IMR-90 (cell line): ENCODE results near the gene TMPRSS9. TPM values are rescaled to one million over a fixed set of nuclear protein-coding genes. Genes with fewer than 3 reads are reported as not detected.
A peak's percentile ranks its signal among the peaks of the same experiment; 100 is the strongest.

ENCODE experiments used
- ATAC-seq: fragments of 200-7000 bp; cut with Tn5 transposase; 2 replicates; pipeline ENCODE4 v1.9.1; 2020; ENCODE audit warnings: low read depth, mild to moderate bottlenecking, moderate library complexity
- BruUV-seq: library from RNA; stranded (reverse); fragments of 400-500 nt; replicated peaks from 2 replicates; lab custom pipeline; 2021; lab: Mats Ljungman, UMichigan
- CTCF ChIA-PET: fragments of 300-600 bp; formaldehyde crosslinking; extraction: SDS; loops from one replicate; lab custom pipeline; 2021; ENCODE audit warnings: antibody characterized with exemption; lab: Yijun Ruan, JAX
- POLR2A ChIA-PET: fragments of 300-600 bp; sonication (Branson Sonifier 250); formaldehyde crosslinking; loops from one replicate; lab custom pipeline; 2022; ENCODE audit warnings: antibody characterized with exemption; ENCODE audit not compliant: unreplicated experiment; lab: Charles Lee
- DNase-seq: peaks from one replicate; pipeline ENCODE4 v3.0.0; 2013
- H2AFZ ChIP-seq: replicated peaks from 2 replicates; pipeline ENCODE3; 2013; ENCODE audit warnings: low read length, mild to moderate bottlenecking; ENCODE audit not compliant: poor library complexity
- H2AK5ac ChIP-seq: 2 replicates; pipeline ENCODE4 v1.6.1; 2013; ENCODE audit warnings: low read depth, low read length, inconsistent platforms
- H2AK9ac ChIP-seq: replicated peaks from 2 replicates; pipeline ENCODE3; 2013; ENCODE audit warnings: mild to moderate bottlenecking, low read depth, low read length, moderate library complexity; ENCODE audit not compliant: poor library complexity
- H2BK120ac ChIP-seq: 2 replicates; pipeline ENCODE4 v1.6.1; 2013; ENCODE audit warnings: low read depth, low read length, inconsistent platforms
- H2BK15ac ChIP-seq: 3 replicates; pipeline ENCODE4 v1.6.1; 2013; ENCODE audit warnings: low read depth, low read length, inconsistent platforms
- H2BK20ac ChIP-seq: 2 replicates; pipeline ENCODE4 v1.6.1; 2013; ENCODE audit warnings: low read depth, mild to moderate bottlenecking, inconsistent platforms, low read length, moderate library complexity
- H2BK5ac ChIP-seq: 2 replicates; pipeline ENCODE4 v1.6.1; 2013; ENCODE audit warnings: mild to moderate bottlenecking, low read depth, low read length, inconsistent platforms; ENCODE audit not compliant: poor library complexity, severe bottlenecking
- H3K14ac ChIP-seq: replicated peaks from 2 replicates; pipeline ENCODE4 v1.6.1; 2013; ENCODE audit warnings: low read depth, low read length, inconsistent platforms
- H3K18ac ChIP-seq: 2 replicates; pipeline ENCODE4 v1.6.1; 2013; ENCODE audit warnings: low read depth, low read length, control low read depth
- H3K23ac ChIP-seq: 2 replicates; pipeline ENCODE4 v1.6.1; 2013; ENCODE audit warnings: low read depth, low read length, inconsistent platforms
- H3K27ac ChIP-seq: 2 replicates; pipeline ENCODE4 v1.5.1; 2013; ENCODE audit warnings: mild to moderate bottlenecking, control low read depth, low read length; ENCODE audit not compliant: insufficient read depth
- H3K27me3 ChIP-seq: 2 replicates; pipeline ENCODE4 v1.6.1; 2013; ENCODE audit warnings: low read length; ENCODE audit not compliant: control insufficient read depth, insufficient read depth
- H3K36me3 ChIP-seq: 2 replicates; pipeline ENCODE4 v1.6.1; 2013; ENCODE audit warnings: low read length, mixed read lengths; ENCODE audit not compliant: control insufficient read depth, insufficient read depth
- H3K4ac ChIP-seq: 2 replicates; pipeline ENCODE4 v1.6.1; 2013; ENCODE audit warnings: low read depth, low read length, inconsistent platforms
- H3K4me1 ChIP-seq: 2 replicates; pipeline ENCODE4 v1.6.1; 2013; ENCODE audit warnings: low read length, mixed read lengths; ENCODE audit not compliant: control insufficient read depth, insufficient read depth
- H3K4me2 ChIP-seq: 2 replicates; pipeline ENCODE4 v1.6.1; 2013; ENCODE audit warnings: low read depth, mild to moderate bottlenecking, control low read depth, low read length, moderate library complexity
- H3K4me3 ChIP-seq: 2 replicates; pipeline ENCODE4 v1.5.1; 2013; ENCODE audit warnings: low read depth, mild to moderate bottlenecking, control low read depth, low read length, moderate library complexity; ENCODE audit not compliant: insufficient read depth
- H3K56ac ChIP-seq: 2 replicates; pipeline ENCODE4 v1.6.1; 2013; ENCODE audit warnings: low read length, inconsistent platforms; ENCODE audit not compliant: insufficient read depth; ENCODE audit errors: extremely low read depth
- H3K79me1 ChIP-seq, 2 experiments: 2 replicates each; pipeline ENCODE4 v1.6.1; 2013; ENCODE audit warnings: low read length in 2 of 2, inconsistent platforms in 1 of 2, low read depth in 1 of 2
- H3K9ac ChIP-seq: 2 replicates; pipeline ENCODE4 v1.6.1; 2013; ENCODE audit warnings: low read depth, low read length, control low read depth
- H3K9me1 ChIP-seq: 2 replicates; pipeline ENCODE4 v1.6.1; 2013; ENCODE audit warnings: low read length, inconsistent platforms; ENCODE audit not compliant: insufficient read depth
- H3K9me3 ChIP-seq: 2 replicates; pipeline ENCODE4 v1.6.1; 2013; ENCODE audit warnings: low read length; ENCODE audit not compliant: control insufficient read depth, insufficient read depth
- H4K20me1 ChIP-seq: 2 replicates; pipeline ENCODE4 v1.6.1; 2013; ENCODE audit warnings: low read length, inconsistent platforms; ENCODE audit not compliant: insufficient read depth
- H4K5ac ChIP-seq: 2 replicates; pipeline ENCODE4 v1.6.1; 2013; ENCODE audit warnings: mild to moderate bottlenecking, low read depth, low read length, control low read depth
- H4K8ac ChIP-seq, 2 experiments: 2 replicates each; pipeline ENCODE4 v1.6.1; 2013; ENCODE audit warnings: low read depth in 2 of 2, low read length in 2 of 2, control low read depth in 1 of 2, inconsistent platforms in 1 of 2
- H4K91ac ChIP-seq: 2 replicates; pipeline ENCODE4 v1.6.1; 2013; ENCODE audit warnings: low read depth, low read length, inconsistent platforms; ENCODE audit not compliant: insufficient read depth
- BHLHE40 ChIP-seq: fragments of 150-350 bp; IDR thresholded peaks from 2 replicates; pipeline ENCODE4 v1.6.1; 2016; ENCODE audit warnings: mild to moderate bottlenecking, low read depth, low read length
- CEBPB ChIP-seq: IDR thresholded peaks from 2 replicates; pipeline ENCODE4 v1.6.1; 2012; ENCODE audit warnings: low read depth, low read length, improper control_type of control experiment
- MAFK ChIP-seq: IDR thresholded peaks from 2 replicates; pipeline ENCODE4 v1.6.1; 2012; ENCODE audit warnings: low read depth, low read length, improper control_type of control experiment
- RAD21 ChIP-seq: IDR thresholded peaks from 2 replicates; pipeline ENCODE4 v1.6.1; 2012; ENCODE audit warnings: low read length, improper control_type of control experiment
- RFX5 ChIP-seq: IDR thresholded peaks from 2 replicates; pipeline ENCODE4 v1.8.0; 2012; ENCODE audit warnings: low read depth, mild to moderate bottlenecking, low read length, moderate library complexity
- SMC3 ChIP-seq: fragments of 150-350 bp; IDR thresholded peaks from 2 replicates; pipeline ENCODE4 v1.6.1; 2016; ENCODE audit warnings: low read depth, mild to moderate bottlenecking, antibody characterized with exemption, low read length, moderate library complexity
- WGBS, 2 experiments: methylation state at CpG; one replicate each; pipeline versions ENCODE4 v1.1.5 to v1.1.7; 2013; ENCODE audit warnings: missing lambda C conversion rate in 2 of 2; ENCODE audit not compliant: insufficient read length in 1 of 2; ENCODE audit errors: extremely low coverage in 2 of 2; 5-methylcytosine and 5-hydroxymethylcytosine counted together
- dilution Hi-C: fragments of 300-500 bp; cut with HindIII; formaldehyde crosslinking; loops from one replicate; pipeline ENCODE4 v1.14.3; 2018; ENCODE audit warnings: low sequenced_read_pairs; ENCODE audit not compliant: unreplicated experiment
- in situ Hi-C: fragments of 300-500 bp; cut with MboI; formaldehyde crosslinking; loops from 3 replicates; pipeline ENCODE4 v1.14.3; 2019; ENCODE audit warnings: low sequenced_read_pairs, inconsistent platforms, mixed read lengths
- intact Hi-C: fragments of 100-400 bp; cut with micrococcal nuclease; formaldehyde crosslinking; loops from 2 replicates; pipeline ENCODE4 v1.10.0; 2022
- polyA plus RNA-seq, 3 experiments: library from polyadenylated mRNA; depleted of rRNA; stranded (reverse); fragments of >200 nt; gene quantifications; 2 replicates each; pipeline ENCODE4 v1.2.3, GENCODE V29; 2012; ENCODE audit warnings: low replicate concordance in 1 of 3
- total RNA-seq: library from RNA; depleted of rRNA; stranded (reverse); fragments of >200 nt; gene quantifications from 2 replicates; pipeline ENCODE4 v1.2.3, GENCODE V29; 2012
- TF ChIP-seq, protein P1 (sequence below): fragments of 150-350 bp; IDR thresholded peaks from 2 replicates; pipeline ENCODE4 v1.6.1; 2017; ENCODE audit warnings: mild to moderate bottlenecking, antibody characterized with exemption, low read length, low read depth
- TF ChIP-seq, protein P2 (sequence below): fragments of 150-350 bp; IDR thresholded peaks from 2 replicates; pipeline ENCODE4 v1.6.1; 2016; ENCODE audit warnings: low read depth, mild to moderate bottlenecking, low read length, moderate library complexity, borderline replicate concordance
- TF ChIP-seq, protein P3 (sequence below): conservative IDR thresholded peaks from 2 replicates; pipeline ENCODE4 v1.5.1; 2012; ENCODE audit warnings: mild to moderate bottlenecking, low read depth, low read length, improper control_type of control experiment

Gene TMPRSS9
- total and polyA plus RNA-seq, 2 of the 4 experiments (the other 2 are of a cell fraction) = not detected

DNA sequence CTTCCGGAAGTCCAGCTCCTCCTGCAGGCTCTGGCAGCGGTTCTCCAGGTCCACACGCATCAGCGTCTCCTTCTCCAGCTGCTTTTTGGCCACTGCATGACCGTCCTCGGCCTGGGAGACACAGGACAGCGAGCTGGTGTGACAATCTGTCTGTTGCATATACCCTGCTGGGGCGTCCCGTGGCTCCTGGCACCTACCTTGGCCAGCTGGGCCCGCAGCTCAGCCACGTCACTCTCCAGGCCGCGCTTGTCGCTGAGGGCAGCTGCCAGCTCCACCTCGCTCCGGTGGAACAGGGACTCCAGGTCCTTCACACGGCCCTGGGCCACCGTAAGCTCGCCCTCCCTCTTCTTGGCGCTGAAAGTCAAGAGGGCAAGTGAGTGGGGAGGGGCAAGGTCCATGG lies 78.1 kb downstream of the TMPRSS9 start:
- intact Hi-C loops = no loop called here
- dilution Hi-C loops = no loop called here
- no peak overlapping the region for H2AFZ ChIP-seq
- H3K18ac ChIP-seq = no peak overlapping the region
- peaks cover 25% of the 10 kb centered on the region; the same call in 1 of the 2 replicates for H4K20me1 ChIP-seq
- no peak overlapping the region for H3K4ac ChIP-seq
- H3K27ac ChIP-seq = no peak overlapping the region
- H2BK120ac ChIP-seq = no peak overlapping the region
- no peaks in the 10 kb centered on the region; the same call in 1 of the 2 replicates for H3K9me1 ChIP-seq
- H3K4me1 ChIP-seq = no peaks in the 10 kb centered on the region
- H2AK5ac ChIP-seq = no peak overlapping the region
- no peak overlapping the region for H3K9ac ChIP-seq
- H3K23ac ChIP-seq = no peak overlapping the region
- H3K79me1 ChIP-seq = peaks cover 20 to 50% of the 10 kb centered on the region in 2 experiments
- no peak overlapping the region for H3K14ac ChIP-seq
- no peak overlapping the region for H2BK5ac ChIP-seq
- TF ChIP-seq, protein P1, sequence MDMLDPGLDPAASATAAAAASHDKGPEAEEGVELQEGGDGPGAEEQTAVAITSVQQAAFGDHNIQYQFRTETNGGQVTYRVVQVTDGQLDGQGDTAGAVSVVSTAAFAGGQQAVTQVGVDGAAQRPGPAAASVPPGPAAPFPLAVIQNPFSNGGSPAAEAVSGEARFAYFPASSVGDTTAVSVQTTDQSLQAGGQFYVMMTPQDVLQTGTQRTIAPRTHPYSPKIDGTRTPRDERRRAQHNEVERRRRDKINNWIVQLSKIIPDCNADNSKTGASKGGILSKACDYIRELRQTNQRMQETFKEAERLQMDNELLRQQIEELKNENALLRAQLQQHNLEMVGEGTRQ = no peak
- TF ChIP-seq MAFK = no peak
- TF ChIP-seq RFX5 = no peak
- TF ChIP-seq BHLHE40 = no peak
- TF ChIP-seq CEBPB = no peak
- TF ChIP-seq, protein P2, sequence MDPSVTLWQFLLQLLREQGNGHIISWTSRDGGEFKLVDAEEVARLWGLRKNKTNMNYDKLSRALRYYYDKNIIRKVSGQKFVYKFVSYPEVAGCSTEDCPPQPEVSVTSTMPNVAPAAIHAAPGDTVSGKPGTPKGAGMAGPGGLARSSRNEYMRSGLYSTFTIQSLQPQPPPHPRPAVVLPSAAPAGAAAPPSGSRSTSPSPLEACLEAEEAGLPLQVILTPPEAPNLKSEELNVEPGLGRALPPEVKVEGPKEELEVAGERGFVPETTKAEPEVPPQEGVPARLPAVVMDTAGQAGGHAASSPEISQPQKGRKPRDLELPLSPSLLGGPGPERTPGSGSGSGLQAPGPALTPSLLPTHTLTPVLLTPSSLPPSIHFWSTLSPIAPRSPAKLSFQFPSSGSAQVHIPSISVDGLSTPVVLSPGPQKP = no peak
- TF ChIP-seq, protein P3, sequence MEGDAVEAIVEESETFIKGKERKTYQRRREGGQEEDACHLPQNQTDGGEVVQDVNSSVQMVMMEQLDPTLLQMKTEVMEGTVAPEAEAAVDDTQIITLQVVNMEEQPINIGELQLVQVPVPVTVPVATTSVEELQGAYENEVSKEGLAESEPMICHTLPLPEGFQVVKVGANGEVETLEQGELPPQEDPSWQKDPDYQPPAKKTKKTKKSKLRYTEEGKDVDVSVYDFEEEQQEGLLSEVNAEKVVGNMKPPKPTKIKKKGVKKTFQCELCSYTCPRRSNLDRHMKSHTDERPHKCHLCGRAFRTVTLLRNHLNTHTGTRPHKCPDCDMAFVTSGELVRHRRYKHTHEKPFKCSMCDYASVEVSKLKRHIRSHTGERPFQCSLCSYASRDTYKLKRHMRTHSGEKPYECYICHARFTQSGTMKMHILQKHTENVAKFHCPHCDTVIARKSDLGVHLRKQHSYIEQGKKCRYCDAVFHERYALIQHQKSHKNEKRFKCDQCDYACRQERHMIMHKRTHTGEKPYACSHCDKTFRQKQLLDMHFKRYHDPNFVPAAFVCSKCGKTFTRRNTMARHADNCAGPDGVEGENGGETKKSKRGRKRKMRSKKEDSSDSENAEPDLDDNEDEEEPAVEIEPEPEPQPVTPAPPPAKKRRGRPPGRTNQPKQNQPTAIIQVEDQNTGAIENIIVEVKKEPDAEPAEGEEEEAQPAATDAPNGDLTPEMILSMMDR = no peak
- TF ChIP-seq RAD21 = no peak
- TF ChIP-seq SMC3 = no peak
- H2BK20ac ChIP-seq = no peak overlapping the region
- H3K4me3 ChIP-seq = no peak overlapping the region
- no peak overlapping the region for H4K8ac ChIP-seq
- ATAC-seq (no peak), DNase-seq (no peak)
- H3K36me3 ChIP-seq = peaks cover 38% of the 10 kb centered on the region
- WGBS, 2 experiments = 97% methylated on average over 13 of the region's 20 CpGs; no CpG with 5 or more reads in 1 of the 2 experiments
- H3K9me3 ChIP-seq = no peaks in the 10 kb centered on the region
- POLR2A ChIA-PET = interaction anchor here (0.6 kb wide), 1 partner anchor 185 kb away, joined by 20 read pairs; no protein-coding TSS in a partner anchor
- CTCF ChIA-PET = no interaction called here
- H3K4me2 ChIP-seq = no peak overlapping the region
- no peak overlapping the region for H4K5ac ChIP-seq
- no peak overlapping the region for H4K91ac ChIP-seq
- no TSS peak for BruUV-seq
- in situ Hi-C loops = no loop called here
- H3K56ac ChIP-seq = no peak overlapping the region
- no peaks in the 10 kb centered on the region for H3K27me3 ChIP-seq
- peak overlapping the region; percentile 16 for H2AK9ac ChIP-seq
- H2BK15ac ChIP-seq = no peak overlapping the region
